Activated CD4-positive, alpha-beta T cell treated with anti-CD3 and anti-CD28 coated beads for 36 hours (primary cell): ENCODE measurements around the gene PEAK3. TPM values are rescaled to one million over a fixed set of nuclear protein-coding genes. Genes with fewer than 3 reads are reported as not detected.
A peak's percentile ranks its signal among the peaks of the same experiment; 100 is the strongest.

ENCODE experiments used
- ATAC-seq: fragments of 200-7000 bp; cut with Tn5 transposase; one replicate; pipeline ENCODE4 v1.10.0; 2021; ENCODE audit warnings: mild to moderate bottlenecking, moderate library complexity
- CTCF ChIA-PET: fragments of 350-600 bp; sonication (Branson Sonifier 250); formaldehyde crosslinking; loops from one replicate; lab custom pipeline; 2021; ENCODE audit warnings: antibody characterized with exemption; lab: Charles Lee
- POLR2A ChIA-PET: fragments of 350-600 bp; sonication (Branson Sonifier 250); formaldehyde crosslinking; loops from one replicate; lab custom pipeline; 2021; ENCODE audit warnings: antibody characterized with exemption, inconsistent platforms; lab: Charles Lee
- DNase-seq: peaks from one replicate; pipeline ENCODE4 v3.0.0-alpha.2; 2020
- H3K27ac Mint-ChIP-seq: one replicate; pipeline ENCODE4 v1.8.0; 2021; ENCODE audit warnings: mixed read lengths
- H3K27me3 Mint-ChIP-seq: one replicate; pipeline ENCODE4 v1.8.0; 2021; ENCODE audit warnings: mixed read lengths
- H3K36me3 Mint-ChIP-seq: one replicate; pipeline ENCODE4 v1.8.0; 2021; ENCODE audit warnings: low read depth, mixed read lengths
- H3K4me1 Mint-ChIP-seq: one replicate; pipeline ENCODE4 v1.8.0; 2021; ENCODE audit warnings: mixed read lengths
- H3K4me3 Mint-ChIP-seq: one replicate; pipeline ENCODE4 v1.8.0; 2021; ENCODE audit warnings: mild to moderate bottlenecking, moderate library complexity, mixed read lengths
- H3K9me3 Mint-ChIP-seq: one replicate; pipeline ENCODE4 v1.8.0; 2021; ENCODE audit warnings: low read depth, mixed read lengths
- intact Hi-C, 2 experiments: fragments of 100-400 bp; cut with DNase I in 1 of 2; cut with micrococcal nuclease in 1 of 2; formaldehyde crosslinking; loops; one replicate each; pipeline versions ENCODE4 v1.14.2 to v1.15.1; 2022 to 2024; cut with DNase I, micrococcal nuclease
- total RNA-seq, 2 experiments: library from RNA; stranded (reverse); gene quantifications; one replicate each; pipeline ENCODE4 v1.2.3, GENCODE V29; 2021

The PEAK3 gene
- total RNA-seq, 2 experiments from 2014 or later: not detected

DNA sequence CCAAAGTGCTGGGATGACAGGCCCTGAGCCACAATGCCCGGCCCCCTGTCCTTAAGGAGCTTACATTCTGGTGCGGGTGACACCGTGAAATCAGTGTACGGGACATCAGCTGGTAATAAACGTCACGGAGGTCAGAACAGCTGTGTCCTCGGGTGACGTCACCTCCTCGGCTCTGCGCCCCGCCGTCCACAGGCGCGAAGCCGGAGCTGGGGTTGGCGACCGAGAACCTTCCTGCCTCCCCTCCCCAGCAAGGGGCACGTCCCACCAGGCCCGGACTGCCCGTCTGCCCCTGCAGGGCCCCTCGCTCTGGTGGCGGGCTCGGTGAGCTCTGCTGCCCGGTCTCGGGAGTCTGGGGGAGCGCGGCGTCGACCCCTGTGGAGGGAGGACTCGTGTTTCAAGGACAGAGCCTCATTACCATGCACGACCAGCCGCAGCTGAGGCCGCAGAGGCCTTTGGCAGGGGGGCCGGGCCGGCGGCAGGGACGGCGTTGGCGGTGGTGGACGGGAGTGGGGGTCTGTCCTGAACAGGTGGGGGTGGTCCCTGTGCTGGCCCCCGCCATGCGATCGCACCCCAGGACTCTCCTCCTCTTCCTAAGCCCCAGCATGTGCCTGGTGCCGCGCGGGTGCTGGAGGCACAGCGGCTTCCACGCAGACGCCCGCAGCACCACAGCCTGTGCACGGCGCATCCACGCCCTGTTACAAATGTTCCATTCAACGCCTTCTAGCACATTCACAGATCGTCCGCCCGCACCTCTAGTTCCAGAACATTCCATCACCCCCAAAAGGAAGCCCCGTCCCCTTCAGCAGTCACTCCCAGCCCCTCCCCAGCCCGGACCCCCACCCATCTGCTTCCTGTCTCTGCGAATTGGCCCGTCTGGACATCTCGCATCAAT is 20.6 kb upstream of the PEAK3 start:
- no peaks in the 10 kb centered on the region for H3K36me3 Mint-ChIP-seq
- H3K4me3 Mint-ChIP-seq: no peak overlapping the region
- no peak for ATAC-seq
- DNase-seq: no peak
- H3K4me1 Mint-ChIP-seq: peaks cover 5% of the 10 kb centered on the region
- no peak overlapping the region for H3K27ac Mint-ChIP-seq
- CTCF ChIA-PET: no interaction called here
- intact Hi-C loops: no loop called here
- peaks cover 28% of the 10 kb centered on the region for H3K27me3 Mint-ChIP-seq
- POLR2A ChIA-PET: no interaction called here
- no peaks in the 10 kb centered on the region for H3K9me3 Mint-ChIP-seq

DNA sequence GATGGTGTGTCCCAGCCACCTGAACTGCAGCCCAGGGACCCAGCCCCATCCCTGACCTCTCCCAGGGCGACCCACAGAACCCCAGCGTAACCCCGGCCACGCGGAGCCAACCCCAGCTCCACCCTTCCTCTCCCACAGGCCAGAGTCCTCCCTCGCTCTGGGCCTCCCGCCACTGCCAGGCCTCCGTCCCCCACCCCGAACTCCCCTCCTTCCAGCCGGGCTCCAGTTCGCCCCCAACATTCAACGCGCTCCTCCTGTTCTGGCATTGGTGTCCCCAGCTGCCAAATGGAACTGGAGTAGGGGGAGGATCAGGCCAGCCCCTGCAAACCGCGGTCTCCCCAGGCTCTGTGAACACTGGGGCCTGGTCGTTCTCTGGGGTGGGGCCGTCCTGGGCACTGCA is 18.6 kb upstream of the PEAK3 start:
- CTCF ChIA-PET: no interaction called here
- H3K4me3 Mint-ChIP-seq: no peak overlapping the region
- ATAC-seq (no peak), DNase-seq (no peak)
- peaks cover 18% of the 10 kb centered on the region for H3K27me3 Mint-ChIP-seq
- no peaks in the 10 kb centered on the region for H3K9me3 Mint-ChIP-seq
- peaks cover 5% of the 10 kb centered on the region for H3K4me1 Mint-ChIP-seq
- no peaks in the 10 kb centered on the region for H3K36me3 Mint-ChIP-seq
- H3K27ac Mint-ChIP-seq: no peak overlapping the region
- intact Hi-C loops: no loop called here
- POLR2A ChIA-PET: no interaction called here

DNA sequence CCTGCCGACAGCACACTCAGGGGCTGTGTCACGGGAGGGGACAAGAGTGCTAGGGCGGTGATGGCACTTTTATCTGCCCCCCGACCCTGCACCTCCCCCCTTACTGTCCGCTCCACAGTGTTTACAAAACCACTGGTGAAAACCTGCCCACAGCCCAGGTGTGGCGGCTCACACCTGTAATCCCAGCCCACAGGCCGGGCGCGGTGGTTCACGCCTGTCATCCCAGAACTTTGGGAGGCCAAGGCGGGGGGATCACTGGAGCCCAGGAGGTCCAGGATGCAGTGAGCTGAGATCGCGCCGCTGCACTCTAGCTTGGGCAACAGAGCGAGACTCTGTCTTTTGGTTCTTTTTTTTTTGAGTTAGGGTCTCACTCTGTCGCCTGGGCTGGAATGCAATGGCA is 14.2 kb upstream of the PEAK3 start:
- ChIA-PET POLR2A (no interaction called here), CTCF (no interaction called here)
- no peaks in the 10 kb centered on the region for H3K9me3 Mint-ChIP-seq
- no peak overlapping the region for H3K4me3 Mint-ChIP-seq
- intact Hi-C loops: no loop called here
- DNase-seq (no peak), ATAC-seq (no peak)
- H3K36me3 Mint-ChIP-seq: peaks cover 2% of the 10 kb centered on the region
- H3K27me3 Mint-ChIP-seq: no peaks in the 10 kb centered on the region
- H3K4me1 Mint-ChIP-seq: peaks cover 3% of the 10 kb centered on the region
- H3K27ac Mint-ChIP-seq: no peak overlapping the region

DNA sequence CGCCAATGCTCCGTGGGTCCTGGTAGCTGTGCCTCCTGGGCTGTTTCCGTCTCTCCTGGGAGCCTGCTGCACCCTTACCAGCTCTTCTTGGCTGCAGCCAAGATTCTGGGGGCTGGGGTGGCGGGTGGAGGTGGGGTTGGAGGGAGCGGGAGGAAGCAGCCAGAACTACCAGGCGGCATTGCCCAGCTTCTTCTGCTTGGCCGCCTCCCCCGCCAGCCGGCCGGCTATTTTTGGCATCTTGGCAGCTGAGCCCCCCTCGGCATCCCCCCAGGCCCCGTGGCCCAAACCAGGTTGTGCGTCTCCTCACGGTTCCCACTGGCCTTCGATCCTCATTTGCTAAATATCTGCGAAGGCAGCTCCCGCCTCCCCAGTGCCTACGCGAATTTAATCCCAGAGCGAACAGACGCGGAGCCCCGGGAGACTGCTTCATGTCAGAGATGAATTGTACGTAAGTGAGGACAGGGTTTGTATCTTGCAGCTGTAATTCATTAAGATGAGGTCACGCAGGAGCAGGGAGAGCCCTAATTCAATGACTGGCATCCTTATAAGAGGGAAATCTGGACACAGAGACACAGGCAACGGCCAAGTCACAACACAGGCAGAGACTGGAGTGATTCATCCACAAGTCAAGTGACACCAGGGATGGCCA is 12.8 kb upstream of the PEAK3 start:
- H3K27ac Mint-ChIP-seq: no peak overlapping the region
- H3K27me3 Mint-ChIP-seq: no peaks in the 10 kb centered on the region
- H3K9me3 Mint-ChIP-seq: no peaks in the 10 kb centered on the region
- POLR2A ChIA-PET: interaction anchor here (0.6 kb wide), 1 partner anchor 333 kb away, joined by 3 read pairs; no protein-coding TSS in a partner anchor
- CTCF ChIA-PET: interaction anchor here (0.6 to 1.2 kb wide), 3 partner anchors 21 to 105 kb away, joined by 3 to 4 read pairs (median 3); no protein-coding TSS in a partner anchor
- peaks cover 2% of the 10 kb centered on the region for H3K36me3 Mint-ChIP-seq
- intact Hi-C loops: no loop called here
- DNase-seq (no peak), ATAC-seq (no peak)
- H3K4me1 Mint-ChIP-seq: peaks cover 4% of the 10 kb centered on the region
- no peak overlapping the region for H3K4me3 Mint-ChIP-seq

DNA sequence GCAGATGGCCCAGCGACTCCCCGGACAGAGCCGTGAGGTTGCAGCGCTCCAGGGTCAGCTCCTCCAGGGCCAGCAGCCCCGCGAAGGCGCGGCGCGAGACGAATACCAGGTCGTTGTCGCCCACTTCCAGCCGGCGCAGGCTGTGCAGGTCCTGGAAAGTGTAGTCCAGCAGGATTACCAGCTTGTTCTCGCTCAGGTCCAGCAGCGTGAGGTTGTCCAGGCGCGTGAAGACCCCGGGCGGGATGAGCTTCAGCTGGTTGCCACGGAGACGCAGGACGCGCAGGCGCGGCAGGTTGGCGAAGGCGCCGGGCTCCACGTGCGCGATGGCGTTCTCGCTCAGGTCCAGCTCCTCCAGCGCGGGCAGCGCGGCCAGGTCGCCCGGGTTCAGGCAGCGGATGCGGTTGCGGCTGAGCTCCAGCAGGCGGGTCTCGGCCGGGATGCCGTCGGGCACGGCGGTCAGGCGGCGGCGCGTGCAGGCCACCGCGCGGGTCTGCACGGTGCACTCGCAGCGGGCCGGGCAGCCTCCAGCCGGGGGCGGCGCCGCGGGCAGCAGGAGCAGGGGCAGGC is 9.3 kb upstream of the PEAK3 start:
- Mint-ChIP-seq H3K9me3 (no peaks in the 10 kb centered on the region), H3K36me3 (peaks cover 2% of the 10 kb centered on the region), H3K27me3 (peaks cover 10% of the 10 kb centered on the region), H3K27ac (no peak overlapping the region), H3K4me3 (no peak overlapping the region), H3K4me1 (peaks cover 17% of the 10 kb centered on the region)
- intact Hi-C loops: no loop called here
- ATAC-seq: no peak
- no peak for DNase-seq
- POLR2A ChIA-PET: no interaction called here
- CTCF ChIA-PET: no interaction called here

DNA sequence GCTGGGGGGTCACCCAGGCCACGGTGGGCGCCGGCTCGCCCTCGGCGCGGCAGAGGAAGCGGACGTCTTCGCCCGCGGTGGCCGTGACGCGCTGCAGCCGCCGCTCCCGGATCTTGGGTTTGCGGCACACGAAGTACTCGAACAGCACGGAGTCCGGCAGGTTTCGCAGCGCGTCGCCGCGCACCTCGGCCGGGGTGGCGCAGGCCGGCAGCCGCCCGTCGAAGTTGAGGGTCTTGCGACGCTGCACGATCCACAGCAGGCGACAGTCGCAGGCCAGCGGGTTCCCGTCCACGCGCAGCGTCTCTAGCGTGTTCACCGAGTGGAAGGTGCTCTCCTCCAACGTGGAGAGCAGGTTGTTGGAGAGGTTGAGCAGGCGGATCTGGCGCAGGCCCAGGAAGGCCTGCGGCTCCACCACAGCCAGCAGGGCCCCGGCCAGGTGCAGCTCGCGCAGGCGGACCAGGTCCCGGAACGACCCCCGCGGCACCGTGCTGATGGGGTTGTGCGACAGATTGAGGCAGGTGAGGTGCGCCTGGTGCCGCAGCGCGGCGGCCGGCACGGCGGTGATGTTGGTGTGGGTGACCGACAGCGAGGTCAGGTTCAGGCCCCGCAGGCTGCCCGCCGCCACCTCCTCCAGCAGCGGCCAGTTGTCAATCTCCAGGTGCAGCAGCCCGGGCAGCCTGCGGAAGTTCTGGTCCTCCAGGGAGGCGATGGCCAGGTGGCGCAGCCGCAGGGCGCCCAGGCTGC is 8.6 kb upstream of the PEAK3 start:
- H3K27ac Mint-ChIP-seq: no peak overlapping the region
- H3K4me1 Mint-ChIP-seq: peaks cover 17% of the 10 kb centered on the region
- H3K9me3 Mint-ChIP-seq: no peaks in the 10 kb centered on the region
- H3K27me3 Mint-ChIP-seq: peaks cover 10% of the 10 kb centered on the region
- ChIA-PET POLR2A (no interaction called here), CTCF (no interaction called here)
- intact Hi-C loops: loop anchor here in 1 of 2 experiments (1.0 kb wide), 1 partner anchor 37 kb away; no protein-coding TSS in a partner anchor
- DNase-seq (peak; percentile 40), ATAC-seq (no peak)
- peaks cover 2% of the 10 kb centered on the region for H3K36me3 Mint-ChIP-seq
- peak overlapping the region; percentile 44 for H3K4me3 Mint-ChIP-seq

DNA sequence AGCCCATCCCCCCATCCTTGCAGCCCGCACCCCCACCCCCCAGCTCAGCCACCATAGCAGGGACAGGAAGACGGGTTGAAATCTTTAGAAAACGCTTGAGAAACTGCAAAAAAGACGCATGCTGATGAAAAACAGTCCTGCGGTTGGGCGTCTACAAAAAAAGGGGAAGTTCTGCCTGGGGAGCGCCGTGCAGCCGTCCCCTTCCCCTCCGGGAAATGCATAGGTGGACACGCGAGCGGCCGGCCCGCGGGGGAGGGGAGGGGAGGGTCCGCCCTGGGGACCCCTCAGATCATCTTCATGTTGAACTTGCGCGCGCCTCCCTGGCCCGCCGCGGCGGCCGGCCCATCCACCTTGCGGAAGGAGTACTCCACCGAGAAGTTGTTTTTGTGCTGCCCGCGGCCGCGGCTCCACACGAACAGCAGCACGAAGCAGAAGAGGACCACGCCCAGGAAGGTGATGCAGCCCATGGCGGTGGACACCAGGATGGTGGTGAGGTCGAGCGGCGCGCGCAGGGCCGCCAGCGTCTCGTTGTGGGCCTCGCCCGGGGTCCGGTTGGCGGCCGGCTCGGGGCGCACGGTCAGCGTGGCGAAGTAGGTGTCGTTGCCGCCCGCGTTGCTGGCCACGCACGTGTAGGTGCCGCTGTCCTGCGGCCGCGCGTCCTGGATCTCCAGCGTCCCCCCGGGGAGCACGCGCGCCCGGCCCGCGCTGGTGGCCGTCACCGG is 7.9 kb upstream of the PEAK3 start:
- DNase-seq (peak; percentile 67), ATAC-seq (peak; percentile 65)
- peaks cover 17% of the 10 kb centered on the region for H3K4me1 Mint-ChIP-seq
- peak overlapping the region; percentile 62 for H3K27ac Mint-ChIP-seq
- POLR2A ChIA-PET: interaction anchor here (2.2 kb wide), 1 partner anchor 12 kb away, joined by 18 read pairs; no protein-coding TSS in a partner anchor
- intact Hi-C loops: loop anchor here in 1 of 2 experiments (1.0 kb wide), 1 partner anchor 37 kb away; no protein-coding TSS in a partner anchor
- H3K36me3 Mint-ChIP-seq: peaks cover 2% of the 10 kb centered on the region
- no peaks in the 10 kb centered on the region for H3K9me3 Mint-ChIP-seq
- H3K27me3 Mint-ChIP-seq: peaks cover 10% of the 10 kb centered on the region
- CTCF ChIA-PET: interaction anchor here (1.0 kb wide), 1 partner anchor 17 kb away, joined by 3 read pairs; no protein-coding TSS in a partner anchor
- peak overlapping the region; percentile 67 for H3K4me3 Mint-ChIP-seq

DNA sequence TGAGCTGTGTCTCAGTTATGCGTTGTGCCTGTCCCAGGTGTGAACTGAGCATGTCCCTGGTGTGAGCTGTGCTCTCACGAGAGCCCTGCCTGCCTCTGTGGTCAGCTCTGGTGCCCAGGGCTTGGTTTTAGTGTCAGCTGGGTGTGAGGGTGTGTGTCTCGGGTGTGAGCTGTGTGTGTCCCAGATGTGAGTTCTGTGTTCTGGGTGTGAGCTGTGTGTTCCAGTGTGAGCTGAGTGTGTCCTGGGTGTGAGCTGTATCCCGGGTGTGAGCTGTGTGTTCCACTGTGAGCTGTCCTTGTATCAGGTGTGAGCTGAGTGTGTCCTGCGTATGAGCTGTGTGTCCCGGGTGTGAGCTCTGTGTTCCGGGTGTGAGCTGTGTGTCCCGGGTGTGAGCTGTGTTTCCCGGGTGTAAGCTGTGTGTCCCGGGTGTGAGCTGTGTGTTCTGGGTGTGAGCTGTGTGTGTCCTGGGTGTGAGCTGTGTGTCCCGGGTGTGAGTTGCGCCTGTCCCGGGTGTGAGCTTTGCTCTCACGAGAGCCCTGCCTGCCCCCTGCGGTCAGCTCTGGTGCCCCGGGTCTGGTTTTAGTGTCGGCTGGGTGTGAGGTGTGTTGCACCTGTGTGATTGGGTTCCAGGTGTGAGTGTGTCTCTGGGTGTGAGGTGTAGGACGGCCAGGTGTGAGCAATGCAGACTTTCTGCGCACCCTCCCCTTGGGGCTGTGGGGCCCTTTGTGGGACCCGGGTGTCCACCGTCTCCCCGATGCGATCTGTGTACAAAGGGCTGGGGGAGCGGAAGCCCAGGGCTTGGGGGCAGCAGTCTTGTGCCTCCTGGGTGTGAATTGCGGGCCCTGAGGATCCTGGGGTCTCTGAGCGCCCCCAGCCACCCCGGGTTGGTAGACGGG is 7.1 kb upstream of the PEAK3 start:
- intact Hi-C loops: no loop called here
- Mint-ChIP-seq H3K4me1 (peaks cover 17% of the 10 kb centered on the region), H3K36me3 (peaks cover 2% of the 10 kb centered on the region)

DNA sequence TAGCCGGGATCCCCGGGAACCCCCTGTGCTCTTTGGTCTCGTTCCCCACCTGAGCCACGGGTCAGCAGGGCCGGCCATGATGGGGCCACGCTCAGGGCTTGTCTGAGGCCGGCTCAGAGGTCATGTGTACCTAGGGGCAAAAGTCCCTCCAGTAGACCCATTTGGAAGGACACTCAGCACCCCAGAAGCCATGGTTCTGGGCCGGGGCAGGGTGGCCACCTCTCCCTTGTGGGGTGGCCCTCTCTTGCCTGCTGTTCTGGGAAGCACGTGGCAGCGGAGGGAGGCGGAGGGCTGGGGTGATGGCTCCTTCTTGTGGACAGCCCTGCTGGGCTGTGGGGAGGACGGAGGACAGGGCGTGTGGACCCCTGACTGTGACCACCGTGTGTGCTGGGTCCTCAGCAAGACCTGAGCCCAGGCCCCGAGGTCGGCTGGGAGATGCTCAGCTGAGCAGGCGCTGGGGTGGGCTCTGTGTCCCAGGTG is 6.4 kb upstream of the PEAK3 start:
- no peak for DNase-seq
- ATAC-seq: no peak
- Mint-ChIP-seq H3K27me3 (peaks cover 10% of the 10 kb centered on the region), H3K9me3 (no peaks in the 10 kb centered on the region), H3K36me3 (peaks cover 2% of the 10 kb centered on the region), H3K4me3 (no peak overlapping the region), H3K27ac (peak overlapping the region; percentile 51), H3K4me1 (peaks cover 14% of the 10 kb centered on the region)
- ChIA-PET POLR2A (interaction anchor here (0.8 to 2.2 kb wide), 3 partner anchors 11 to 139 kb away, joined by 3 to 18 read pairs (median 3); no protein-coding TSS in a partner anchor), CTCF (interaction anchor here (0.5 to 1.5 kb wide), 6 partner anchors 12 to 132 kb away, joined by 3 to 8 read pairs (median 3); no protein-coding TSS in a partner anchor)
- intact Hi-C loops: no loop called here

More for the DNA sequence above, 7.1 kb upstream of the PEAK3 start:
- ChIA-PET CTCF (interaction anchor here (0.5 to 1.2 kb wide), 5 partner anchors 17 to 133 kb away, joined by 3 to 5 read pairs (median 3); no protein-coding TSS in a partner anchor), POLR2A (interaction anchor here (0.7 to 2.2 kb wide), 3 partner anchors 11 to 187 kb away, joined by 3 to 18 read pairs (median 3); no protein-coding TSS in a partner anchor)
- Mint-ChIP-seq H3K27me3 (peaks cover 10% of the 10 kb centered on the region), H3K9me3 (no peaks in the 10 kb centered on the region), H3K4me3 (peak overlapping the region; percentile 67), H3K27ac (peak overlapping the region; percentile 62)
- ATAC-seq (no peak), DNase-seq (no peak)
